ENCODE measurements around the gene DNAAF3.

DNA sequence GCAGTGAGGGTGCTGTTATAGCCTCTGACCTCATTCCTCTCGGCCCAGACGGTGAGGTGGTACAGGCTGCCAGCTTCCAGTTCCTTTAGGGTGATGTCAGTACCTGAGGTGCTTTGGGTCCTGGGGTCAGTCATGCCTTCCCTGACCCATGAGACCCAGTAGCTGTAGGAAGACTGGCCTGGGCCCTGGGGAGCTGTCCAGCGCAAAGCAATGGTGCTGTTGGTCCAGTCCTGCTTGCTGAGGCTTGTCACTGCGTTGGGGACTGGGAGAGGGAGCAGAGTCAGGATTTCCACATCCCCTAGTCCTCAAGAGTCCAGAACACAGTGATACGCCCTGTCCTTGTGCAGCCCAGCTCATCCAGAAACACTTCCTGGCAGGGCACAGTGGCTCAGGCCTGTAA lies 32.2 kb upstream of the DNAAF3 start:
- no peak for TF ChIP-seq EZH2 (IDR thresholded peaks at IDR 0.05)
- TF ChIP-seq POLR2AphosphoS5 (IDR thresholded peaks at IDR 0.05; ENCODE audit: borderline replicate concordance, low read depth, low read length), result no peak

Data from SK-N-MC (cell line).